Heart left ventricle (tissue), 13 donors: ENCODE data around the gene NIPBL.

Experiments used
- CTCF ChIP-seq, 12 donors: fragments of 200-600 bp; sonication (generic) in 4 of 12; IDR thresholded peaks; one replicate each; pipeline versions ENCODE4 v1.5.0 to v1.8.0; 2018 to 2022; ENCODE audit warnings: antibody characterized with exemption in 12 of 12, mild to moderate bottlenecking in 5 of 12
- POLR2A ChIP-seq, 2 donors: fragments of 450-650 bp; IDR thresholded peaks; one replicate each; pipeline ENCODE4 v1.6.1; 2017; ENCODE audit warnings: antibody characterized with exemption in 2 of 2, mild to moderate bottlenecking in 2 of 2, moderate library complexity in 2 of 2
- donor health status: ischemic (EF 13 %, LVEDD 7.1; RV severe dilation, severe dysfunction).
- donor health status: DM: no; HTN: yes; CAD: no.
- donor health status: DM: no; HTN: no; CAD: no.
- donor health status: ischemic (EF 25% LVEDD 6.9; RV normal size, moderate dysfunction).
- donor health status: ischemic (EF 25% LVEDD 5.7; RV mildly dilated, moderate dysfunction).
- donor health status: ischemic (EF 35%, LVEDD 5.7; RV mildly dilated, moderate dysfunction).
- donor health status: nonischemic (EF 11% LVEDD 7.7; RV severe dilation, severe dysfunction).
- donor health status: DM: yes; HTN: yes; CAD: no.
- donor health status: PGD.
- donor health status: ischemic (EF 29% LVEDD 5.4; RV normal size, mild dysfunction).
- donor health status: nonischemic (EF 23%, LVEDD 6.1; RV moderate dilation, normal function).

GRCh38 chr5:37071901-37072581 is 195.5 kb downstream of the NIPBL start:
- no peak for TF ChIP-seq CTCF (IDR thresholded peaks at IDR 0.05)
- no peak for TF ChIP-seq POLR2A (IDR thresholded peaks at IDR 0.05)
